ENCODE measurements around the gene EMP3. TPM values are rescaled to one million over a fixed set of nuclear protein-coding genes. Genes with fewer than 3 reads are reported as not detected.

The EMP3 gene
- total and polyA plus RNA-seq, 2 experiments from 2014 or later: 6.0 to 25.1 TPM

GRCh38 chr19:48284896-48285295 is 40.5 kb upstream of the EMP3 start (continued):
- no peak for TF ChIP-seq ZNF462 (CRISPR knock-in tag; IDR thresholded peaks at IDR 0.05)
- no peak for TF ChIP-seq NANOG (IDR thresholded peaks at IDR 0.05; ENCODE audit: borderline replicate concordance)
- no peak for TF ChIP-seq JUNB (IDR thresholded peaks at IDR 0.05; ENCODE audit: unreplicated experiment)
- no peak for TF ChIP-seq ETS1 (IDR thresholded peaks at IDR 0.05)
- TF ChIP-seq POLR2AphosphoS5 (IDR thresholded peaks at IDR 0.05; ENCODE audit: low read depth): no peak

GRCh38 chr19:48287748-48288147 is 37.6 kb upstream of the EMP3 start:
- Histone ChIP-seq H3K27ac (ENCODE audit: low read depth) (no peak overlapping the region), H4K20me1 (replicated peaks; ENCODE audit: insufficient read depth) (peaks cover 10% of the 10 kb centered on the region; the same call in 1 of the 2 replicates), H3K4me2 (no peak overlapping the region), H3K9me2 (ENCODE audit: insufficient read depth) (no peaks in the 10 kb centered on the region), H3K4me3 (no peak overlapping the region), H3K36me3 (ENCODE audit: insufficient read depth) (peaks cover 41% of the 10 kb centered on the region), H3K4me1 (ENCODE audit: insufficient read depth) (peaks cover 18% of the 10 kb centered on the region; the same call in 1 of the 2 replicates), H3K27me3 (ENCODE audit: insufficient read depth) (no peaks in the 10 kb centered on the region), H2AFZ (no peak overlapping the region), H3F3A (replicated peaks; ENCODE audit: low read depth) (peaks cover 24% of the 10 kb centered on the region; the same call in 1 of the 2 replicates), H3K79me2 (replicated peaks; ENCODE audit: insufficient read depth) (0 out of 2 replicates have a peak, but pooled peaks cover 5% of the 10 kb centered on the region)
- peaks cover 16% of the 10 kb centered on the region; the same call in 2 of the 3 replicates for H3K4me1 Mint-ChIP-seq
- H3K9me3 Mint-ChIP-seq: peaks cover 7% of the 10 kb centered on the region
- peaks cover 60% of the 10 kb centered on the region for H3K36me3 Mint-ChIP-seq (ENCODE audit: low read depth)
- no peak overlapping the region for H3K27ac Mint-ChIP-seq
- H3K27me3 Mint-ChIP-seq (ENCODE audit: insufficient read depth, low read depth, poor library complexity): peaks cover 14% of the 10 kb centered on the region
- no peak overlapping the region for H3K4me3 Mint-ChIP-seq
- ATAC-seq: no peak
- DNase-seq (ENCODE audit: low spot score): no peak
- TF ChIP-seq ZNF114 (CRISPR knock-in tag; IDR thresholded peaks at IDR 0.05) (no peak), STAT1 (IDR thresholded peaks at IDR 0.05; ENCODE audit: unreplicated experiment) (no peak), NANOG (IDR thresholded peaks at IDR 0.05; ENCODE audit: borderline replicate concordance) (no peak), EZH2 (IDR thresholded peaks at IDR 0.05; ENCODE audit: low read depth, unreplicated experiment) (no peak), CREB1 (CRISPR knock-in tag; IDR thresholded peaks at IDR 0.05; ENCODE audit: low read depth) (no peak), POLR2AphosphoS5 (IDR thresholded peaks at IDR 0.05; ENCODE audit: low read depth) (no peak), REST (IDR thresholded peaks at IDR 0.05; ENCODE audit: unreplicated experiment) (no peak), JUNB (IDR thresholded peaks at IDR 0.05; ENCODE audit: unreplicated experiment) (no peak), ETS1 (IDR thresholded peaks at IDR 0.05) (no peak), EZH2phosphoT487 (IDR thresholded peaks at IDR 0.05; ENCODE audit: unreplicated experiment) (no peak)

Data from GM23338 (cell line).